Breast epithelium (tissue), 4 donors: ENCODE measurements around the gene ANAPC7. TPM values are rescaled to one million over a fixed set of nuclear protein-coding genes. Genes with fewer than 3 reads are reported as not detected.
"Not testable (repeated sequence)": the region's sequence is repeated elsewhere in the genome, so short reads cannot be mapped to it uniquely, and the experiment has no call there.

ENCODE experiments used
- DNase-seq, 2 donors: peaks; one replicate each; pipeline ENCODE4 v3.0.0-alpha.2; 2019; ENCODE audit warnings: low spot score in 2 of 2
- H3K27ac ChIP-seq, 2 donors: fragments of 200-600 bp; sonication (generic) in 1 of 2; one replicate each; pipeline ENCODE4 v1.5.1; 2016 to 2019; ENCODE audit warnings: mild to moderate bottlenecking in 1 of 2
- H3K27me3 ChIP-seq, 2 donors: fragments of 200-600 bp; sonication (generic) in 1 of 2; one replicate each; pipeline versions ENCODE4 v1.5.1 to v1.6.0; 2017 to 2019; ENCODE audit warnings: control low read depth in 1 of 2, mild to moderate bottlenecking in 1 of 2
- H3K36me3 ChIP-seq: fragments of 200-600 bp; one replicate; pipeline ENCODE4 v1.5.1; 2019
- H3K4me1 ChIP-seq, 2 donors: fragments of 200-600 bp; sonication (generic); one replicate each; pipeline ENCODE4 v1.5.1; 2016 to 2019; ENCODE audit warnings: control low read depth in 1 of 2
- H3K4me3 ChIP-seq, 3 donors: fragments of 200-600 bp; sonication (generic); 1 replicate in 2 of 3; 2 replicates in 1 of 3; pipeline ENCODE4 v1.5.1; 2016 to 2019; ENCODE audit warnings: mild to moderate bottlenecking in 3 of 3, moderate library complexity in 2 of 3
- H3K9me3 ChIP-seq, 2 donors: fragments of 200-600 bp; sonication (generic) in 1 of 2; one replicate each; pipeline ENCODE4 v1.5.1; 2016 to 2019; ENCODE audit warnings: control low read depth in 1 of 2
- CTCF ChIP-seq, 3 donors: fragments of 450-650 bp; IDR thresholded peaks; one replicate each; pipeline ENCODE4 v1.5.1; 2016 to 2017; ENCODE audit warnings: antibody characterized with exemption in 3 of 3, mild to moderate bottlenecking in 3 of 3, moderate library complexity in 3 of 3
- POLR2A ChIP-seq: fragments of 450-650 bp; IDR thresholded peaks from one replicate; pipeline ENCODE4 v1.6.1; 2016; ENCODE audit warnings: antibody characterized with exemption, mild to moderate bottlenecking, moderate library complexity
- POLR2AphosphoS5 ChIP-seq, 3 donors: sonication (generic); formaldehyde crosslinking; IDR thresholded peaks; one replicate each; pipeline ENCODE4 v1.6.1; 2017; ENCODE audit warnings: antibody characterized with exemption in 3 of 3
- intact Hi-C: fragments of 100-400 bp; cut with DNase I; formaldehyde crosslinking; loops from one replicate; pipeline ENCODE4 v1.15.1; 2023; ENCODE audit warnings: low total_unique reads
- total RNA-seq, 3 donors: library from RNA; depleted of rRNA; stranded (reverse); fragments of >200 nt; gene quantifications; one replicate each; pipeline ENCODE4 v1.1.0, GENCODE V29; 2016

Gene ANAPC7
- total RNA-seq, 3 donors from 2014 or later = 29.4 to 56.2 (median 43.3) TPM

- H3K27me3 ChIP-seq = no peaks in the 10 kb centered on the region
- DNase-seq = no peak
- no peaks in the 10 kb centered on the region for H3K4me1 ChIP-seq
- H3K9me3 ChIP-seq = no peaks in the 10 kb centered on the region
- H3K4me3 ChIP-seq = no peak overlapping the region
- H3K27ac ChIP-seq = no peak overlapping the region
- H3K36me3 ChIP-seq = no peaks in the 10 kb centered on the region
- intact Hi-C loops = no loop called here
- TF ChIP-seq POLR2AphosphoS5 (IDR thresholded peaks at IDR 0.05) (no peak), CTCF (IDR thresholded peaks at IDR 0.05) (no peak), POLR2A (no peak)
Measured at GRCh38 chr12:110367181-110367864, 36.2 kb downstream of the ANAPC7 start.

- Histone ChIP-seq H3K9me3 (no peaks in the 10 kb centered on the region), H3K27me3 (no peaks in the 10 kb centered on the region), H3K4me3 (no peak overlapping the region), H3K27ac (no peak overlapping the region), H3K4me1 (no peaks in the 10 kb centered on the region), H3K36me3 (no peaks in the 10 kb centered on the region)
- intact Hi-C loops = no loop called here
- DNase-seq = no peak
- TF ChIP-seq POLR2A (no peak), CTCF (IDR thresholded peaks at IDR 0.05) (no peak), POLR2AphosphoS5 (IDR thresholded peaks at IDR 0.05) (no peak)
Measured at GRCh38 chr12:110366321-110367142, 37.0 kb downstream of the ANAPC7 start.

GRCh38 chr12:110365489-110366320 is 37.8 kb downstream of the ANAPC7 start:
- TF ChIP-seq CTCF (IDR thresholded peaks at IDR 0.05) (no peak), POLR2AphosphoS5 (IDR thresholded peaks at IDR 0.05) (no peak), POLR2A (no peak)
- H3K4me3 ChIP-seq = no peak overlapping the region
- intact Hi-C loops = no loop called here
- no peaks in the 10 kb centered on the region for H3K36me3 ChIP-seq
- H3K27ac ChIP-seq = no peak overlapping the region
- no peak for DNase-seq
- no peaks in the 10 kb centered on the region for H3K27me3 ChIP-seq
- H3K9me3 ChIP-seq = no peaks in the 10 kb centered on the region
- H3K4me1 ChIP-seq = no peaks in the 10 kb centered on the region

GRCh38 chr12:110361216-110361615 is 42.3 kb downstream of the ANAPC7 start:
- no peaks in the 10 kb centered on the region for H3K36me3 ChIP-seq
- TF ChIP-seq POLR2AphosphoS5 (IDR thresholded peaks at IDR 0.05) (no peak), CTCF (IDR thresholded peaks at IDR 0.05) (no peak), POLR2A (no peak)
- no peaks in the 10 kb centered on the region for H3K9me3 ChIP-seq
- DNase-seq = no peak
- H3K27ac ChIP-seq = no peak overlapping the region
- no peak overlapping the region for H3K4me3 ChIP-seq
- no peaks in the 10 kb centered on the region for H3K4me1 ChIP-seq
- intact Hi-C loops = no loop called here
- H3K27me3 ChIP-seq = no peaks in the 10 kb centered on the region

GRCh38 chr12:110358384-110359097 is 45.0 kb downstream of the ANAPC7 start:
- H3K27me3 ChIP-seq, intact Hi-C loops, H3K4me1 ChIP-seq, H3K4me3 ChIP-seq, DNase-seq, H3K36me3 ChIP-seq, H3K27ac ChIP-seq, H3K9me3 ChIP-seq: not testable (repeated sequence)
